Panc1 (cell line): ENCODE results near the gene C2orf80. TPM values are rescaled to one million over a fixed set of nuclear protein-coding genes. Genes with fewer than 3 reads are reported as not detected.
"Not testable (repeated sequence)": the region's sequence is repeated elsewhere in the genome, so short reads cannot be mapped to it uniquely, and the experiment has no call there.

Experiments used
- ATAC-seq: fragments of 200-7000 bp; cut with Tn5 transposase; 2 replicates; pipeline ENCODE4 v1.9.1; 2020; ENCODE audit warnings: mild to moderate bottlenecking, moderate library complexity
- BruUV-seq: library from RNA; stranded (reverse); fragments of 400-500 nt; replicated peaks from 2 replicates; lab custom pipeline; 2021; lab: Mats Ljungman, UMichigan
- CTCF ChIA-PET: fragments of 300-600 bp; sonication (Branson Sonifier 250); formaldehyde crosslinking; loops from one replicate; lab custom pipeline; 2022; ENCODE audit warnings: antibody characterized with exemption; lab: Charles Lee
- POLR2A ChIA-PET: fragments of 300-600 bp; sonication (Branson Sonifier 250); formaldehyde crosslinking; loops from one replicate; lab custom pipeline; 2022; ENCODE audit warnings: antibody characterized with exemption; lab: Charles Lee
- DNase-seq: peaks from one replicate; pipeline ENCODE4 v3.0.0-alpha.2; 2010; ENCODE audit warnings: low read depth, low spot score
- H3K27ac ChIP-seq: 2 replicates; pipeline ENCODE4 v1.5.1; 2011; ENCODE audit warnings: mild to moderate bottlenecking, low read length, inconsistent platforms
- H3K27me3 ChIP-seq: fragments of 200-500 bp; sonication (Bioruptor generic); 2 replicates; pipeline ENCODE4 v1.6.0; 2014; ENCODE audit warnings: low read length, inconsistent platforms; ENCODE audit not compliant: control insufficient read depth, insufficient read depth
- H3K36me3 ChIP-seq: fragments of 200-500 bp; sonication (Bioruptor generic); 2 replicates; pipeline ENCODE4 v1.5.1; 2014; ENCODE audit warnings: inconsistent platforms, mild to moderate bottlenecking, low read length, moderate library complexity; ENCODE audit not compliant: control insufficient read depth, insufficient read depth
- H3K4me1 ChIP-seq: 2 replicates; pipeline ENCODE4 v1.5.1; 2011; ENCODE audit warnings: inconsistent platforms, mild to moderate bottlenecking, low read length, moderate library complexity; ENCODE audit not compliant: control insufficient read depth, insufficient read depth
- H3K4me3 ChIP-seq, 2 experiments: 2 replicates each; pipeline ENCODE4 v1.5.1; 2011 to 2012; ENCODE audit warnings: low read depth in 2 of 2, low read length in 2 of 2, mild to moderate bottlenecking in 2 of 2, inconsistent platforms in 1 of 2, moderate library complexity in 1 of 2
- H3K9me3 ChIP-seq: fragments of 200-500 bp; sonication (Bioruptor generic); 2 replicates; pipeline ENCODE4 v1.5.1; 2014; ENCODE audit warnings: low read depth, mild to moderate bottlenecking, inconsistent platforms, low read length, moderate library complexity; ENCODE audit not compliant: control insufficient read depth, insufficient read depth
- CTCF ChIP-seq: fragments of 450-650 bp; IDR thresholded peaks from 2 replicates; pipeline ENCODE4 v1.5.1; 2017; ENCODE audit warnings: mild to moderate bottlenecking
- POLR2AphosphoS5 ChIP-seq: IDR thresholded peaks from 2 replicates; pipeline ENCODE4 v1.6.1; 2012; ENCODE audit warnings: mild to moderate bottlenecking, low read depth, low read length, moderate library complexity
- SIN3A ChIP-seq: IDR thresholded peaks from 2 replicates; pipeline ENCODE4 v1.6.1; 2012; ENCODE audit warnings: low read depth, mild to moderate bottlenecking, low read length, moderate library complexity, borderline replicate concordance; ENCODE audit not compliant: insufficient read depth
- TCF7L2 ChIP-seq: IDR thresholded peaks from 2 replicates; pipeline ENCODE4 v1.6.1; 2011; ENCODE audit warnings: mild to moderate bottlenecking, low read depth, low read length, inconsistent platforms
- in situ Hi-C: cut with HindIII; loops from 2 replicates; pipeline ENCODE4 v1.10.0; 2016; ENCODE audit warnings: low sequenced_read_pairs, low pct_unique_long_range_greater_than_20kb
- intact Hi-C: fragments of 100-400 bp; cut with micrococcal nuclease; formaldehyde crosslinking; loops from one replicate; pipeline ENCODE4 v1.10.0; 2022; ENCODE audit not compliant: unreplicated experiment
- total RNA-seq: library from RNA; stranded (reverse); gene quantifications from one replicate; pipeline ENCODE4 v1.2.1, GENCODE V29; 2021; ENCODE audit not compliant: unreplicated experiment
- TF ChIP-seq, protein P1 (sequence below), 2 experiments: IDR thresholded peaks; 2 replicates each; pipeline ENCODE4 v1.6.1; 2011 to 2012; ENCODE audit warnings: low read depth in 2 of 2, control low read depth in 1 of 2, low read length in 1 of 2, mild to moderate bottlenecking in 1 of 2, moderate library complexity in 1 of 2; ENCODE audit not compliant: insufficient read depth in 1 of 2

The C2orf80 gene
- total RNA-seq, 1 experiment from 2014 or later, result not detected

- ChIA-PET POLR2A (no interaction called here), CTCF (no interaction called here)
- H3K27ac ChIP-seq, result no peak overlapping the region
- no peak overlapping the region for H3K4me3 ChIP-seq
- ATAC-seq (no peak), DNase-seq (no peak)
- no peaks in the 10 kb centered on the region for H3K27me3 ChIP-seq
- in situ Hi-C loops (no loop called here), intact Hi-C loops (no loop called here)
- TF ChIP-seq, protein P1, sequence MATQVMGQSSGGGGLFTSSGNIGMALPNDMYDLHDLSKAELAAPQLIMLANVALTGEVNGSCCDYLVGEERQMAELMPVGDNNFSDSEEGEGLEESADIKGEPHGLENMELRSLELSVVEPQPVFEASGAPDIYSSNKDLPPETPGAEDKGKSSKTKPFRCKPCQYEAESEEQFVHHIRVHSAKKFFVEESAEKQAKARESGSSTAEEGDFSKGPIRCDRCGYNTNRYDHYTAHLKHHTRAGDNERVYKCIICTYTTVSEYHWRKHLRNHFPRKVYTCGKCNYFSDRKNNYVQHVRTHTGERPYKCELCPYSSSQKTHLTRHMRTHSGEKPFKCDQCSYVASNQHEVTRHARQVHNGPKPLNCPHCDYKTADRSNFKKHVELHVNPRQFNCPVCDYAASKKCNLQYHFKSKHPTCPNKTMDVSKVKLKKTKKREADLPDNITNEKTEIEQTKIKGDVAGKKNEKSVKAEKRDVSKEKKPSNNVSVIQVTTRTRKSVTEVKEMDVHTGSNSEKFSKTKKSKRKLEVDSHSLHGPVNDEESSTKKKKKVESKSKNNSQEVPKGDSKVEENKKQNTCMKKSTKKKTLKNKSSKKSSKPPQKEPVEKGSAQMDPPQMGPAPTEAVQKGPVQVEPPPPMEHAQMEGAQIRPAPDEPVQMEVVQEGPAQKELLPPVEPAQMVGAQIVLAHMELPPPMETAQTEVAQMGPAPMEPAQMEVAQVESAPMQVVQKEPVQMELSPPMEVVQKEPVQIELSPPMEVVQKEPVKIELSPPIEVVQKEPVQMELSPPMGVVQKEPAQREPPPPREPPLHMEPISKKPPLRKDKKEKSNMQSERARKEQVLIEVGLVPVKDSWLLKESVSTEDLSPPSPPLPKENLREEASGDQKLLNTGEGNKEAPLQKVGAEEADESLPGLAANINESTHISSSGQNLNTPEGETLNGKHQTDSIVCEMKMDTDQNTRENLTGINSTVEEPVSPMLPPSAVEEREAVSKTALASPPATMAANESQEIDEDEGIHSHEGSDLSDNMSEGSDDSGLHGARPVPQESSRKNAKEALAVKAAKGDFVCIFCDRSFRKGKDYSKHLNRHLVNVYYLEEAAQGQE (IDR thresholded peaks at IDR 0.05; ENCODE audit: insufficient read depth in 1 of 2, low read depth in 2 of 2, low read length in 1 of 2), result no peak
- TF ChIP-seq POLR2AphosphoS5 (no peak), CTCF (no peak), SIN3A (no peak), TCF7L2 (no peak)
- H3K36me3 ChIP-seq, result no peaks in the 10 kb centered on the region
- H3K9me3 ChIP-seq, result no peaks in the 10 kb centered on the region
- no TSS peak for BruUV-seq
- H3K4me1 ChIP-seq, result no peaks in the 10 kb centered on the region
These were observed 32.5 kb upstream of the C2orf80 start for GRCh38 chr2:208222351-208222750.

- H3K9me3 ChIP-seq, intact Hi-C loops, H3K4me1 ChIP-seq, ATAC-seq, H3K27me3 ChIP-seq, DNase-seq, H3K4me3 ChIP-seq, H3K27ac ChIP-seq, H3K36me3 ChIP-seq, CTCF ChIA-PET, in situ Hi-C loops, BruUV-seq, POLR2A ChIA-PET: not testable (repeated sequence)
These were observed 32.0 kb upstream of the C2orf80 start for GRCh38 chr2:208221873-208222272.

DNA sequence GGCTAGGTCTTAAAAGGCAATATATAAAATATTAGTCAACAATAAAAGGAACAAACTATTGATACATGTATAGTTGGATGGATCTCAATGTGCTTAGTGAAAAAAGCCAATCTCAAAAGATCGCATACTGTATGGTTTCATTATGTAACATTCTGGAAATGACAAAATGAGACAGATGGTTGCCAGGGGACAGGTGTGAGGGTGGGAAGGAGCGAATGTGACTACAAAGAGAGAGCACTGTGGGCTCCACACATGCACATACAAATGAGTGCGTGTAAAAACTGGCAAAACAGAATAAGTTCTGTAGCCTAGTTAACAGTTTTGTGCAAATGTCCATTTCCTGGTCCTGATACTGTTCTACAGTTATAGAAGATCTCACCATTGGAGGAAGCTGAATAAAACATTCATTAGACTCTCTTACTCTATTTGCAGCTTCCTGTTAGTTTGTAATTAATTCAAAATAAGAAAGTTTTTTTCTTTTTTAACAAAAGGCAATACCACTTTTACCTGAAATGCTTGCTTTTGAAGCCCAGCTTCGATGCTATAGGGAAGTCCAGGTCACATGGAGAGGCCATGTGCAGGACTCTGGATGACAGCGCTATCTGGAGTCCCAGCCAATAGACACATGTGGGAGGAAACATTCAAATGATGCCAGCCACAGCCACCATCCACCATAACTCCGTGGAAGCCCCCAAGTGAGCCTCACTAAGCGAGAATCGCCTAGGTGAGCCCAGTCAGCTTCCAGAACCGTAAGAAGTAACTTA lies 21.0 kb upstream of the C2orf80 start:
- ChIA-PET CTCF (no interaction called here), POLR2A (no interaction called here)
- no peak overlapping the region for H3K4me3 ChIP-seq
- no peaks in the 10 kb centered on the region for H3K9me3 ChIP-seq
- H3K27me3 ChIP-seq, result no peaks in the 10 kb centered on the region
- ATAC-seq, result no peak
- H3K4me1 ChIP-seq, result no peaks in the 10 kb centered on the region
- no TSS peak for BruUV-seq
- intact Hi-C loops (no loop called here), in situ Hi-C loops (no loop called here)
- no peak overlapping the region for H3K27ac ChIP-seq
- H3K36me3 ChIP-seq, result no peaks in the 10 kb centered on the region
- no peak for DNase-seq
- TF ChIP-seq POLR2AphosphoS5 (no peak), TCF7L2 (no peak), CTCF (no peak), SIN3A (no peak)
- TF ChIP-seq, protein P1 (IDR thresholded peaks at IDR 0.05; ENCODE audit: insufficient read depth in 1 of 2, low read depth in 2 of 2, low read length in 1 of 2), result no peak
